ENCODE results near the gene AIMP2. TPM values are rescaled to one million over a fixed set of nuclear protein-coding genes. Genes with fewer than 3 reads are reported as not detected.

AIMP2 gene
- polyA plus RNA-seq, 1 donor: 24.7 TPM

DNA sequence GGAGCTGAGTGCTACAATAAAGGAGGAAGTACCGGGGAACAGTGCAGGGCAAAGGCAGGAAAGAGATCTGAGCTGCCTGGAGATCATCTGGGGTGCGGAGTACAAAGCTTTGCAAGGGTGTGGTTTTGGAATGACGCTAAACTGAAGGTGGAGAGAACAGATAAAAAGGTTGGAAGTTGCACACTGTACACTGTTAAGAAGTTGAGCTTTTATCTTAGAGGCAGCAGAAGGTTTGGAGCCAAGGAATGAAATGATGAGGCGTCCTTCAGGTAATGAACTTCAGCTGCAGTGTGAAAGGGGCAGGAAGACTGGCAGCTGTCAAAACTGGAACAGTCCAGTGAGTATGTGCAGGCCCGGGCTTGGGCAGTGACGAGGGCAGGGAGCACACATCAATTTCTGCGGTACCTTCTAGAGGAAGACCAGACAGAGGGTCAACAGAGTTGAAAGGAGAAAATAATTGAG lies 14.9 kb downstream of the AIMP2 start:
- no peaks in the 10 kb centered on the region for H3K4me1 ChIP-seq (ENCODE audit: control insufficient read depth, insufficient read depth, low read length)
- H3K9me3 ChIP-seq (ENCODE audit: control insufficient read depth, low read depth, low read length): no peaks in the 10 kb centered on the region
- H3K27ac ChIP-seq (ENCODE audit: low read length): no peak overlapping the region
- H3K36me3 ChIP-seq (ENCODE audit: control insufficient read depth, insufficient read depth, low read length): peaks cover 84% of the 10 kb centered on the region
- peak; percentile 16 to 32 for DNase-seq
- no peaks in the 10 kb centered on the region for H3K27me3 ChIP-seq (ENCODE audit: control insufficient read depth, insufficient read depth, low read length)
- WGBS (ENCODE audit: insufficient coverage, low lambda C conversion rate): no CpG with 5 or more reads among the region's 7 CpGs
- H3K4me3 ChIP-seq (ENCODE audit: low read length): no peak overlapping the region

- Histone ChIP-seq H3K4me1 (ENCODE audit: control insufficient read depth, insufficient read depth, low read length) (no peaks in the 10 kb centered on the region), H3K36me3 (ENCODE audit: control insufficient read depth, insufficient read depth, low read length) (peaks cover 85% of the 10 kb centered on the region), H3K9me3 (ENCODE audit: control insufficient read depth, low read depth, low read length) (no peaks in the 10 kb centered on the region), H3K27ac (ENCODE audit: low read length) (no peak overlapping the region), H3K4me3 (ENCODE audit: low read length) (no peak overlapping the region), H3K27me3 (ENCODE audit: control insufficient read depth, insufficient read depth, low read length) (no peaks in the 10 kb centered on the region)
- peak; percentile 12 to 29 for DNase-seq
- 93% methylated on average over 2 of the region's 22 CpGs for WGBS (ENCODE audit: insufficient coverage, low lambda C conversion rate)
Observed at GRCh38 chr7:6026011-6026819, 17.1 kb downstream of the AIMP2 start.

- H3K27ac ChIP-seq (ENCODE audit: low read length): no peak overlapping the region
- WGBS (ENCODE audit: insufficient coverage, low lambda C conversion rate): 100% methylated on average over 3 of the region's 12 CpGs
- no peaks in the 10 kb centered on the region for H3K4me1 ChIP-seq (ENCODE audit: control insufficient read depth, insufficient read depth, low read length)
- H3K4me3 ChIP-seq (ENCODE audit: low read length): no peak overlapping the region
- no peaks in the 10 kb centered on the region for H3K9me3 ChIP-seq (ENCODE audit: control insufficient read depth, low read depth, low read length)
- no peaks in the 10 kb centered on the region for H3K27me3 ChIP-seq (ENCODE audit: control insufficient read depth, insufficient read depth, low read length)
- DNase-seq: no peak
- H3K36me3 ChIP-seq (ENCODE audit: control insufficient read depth, insufficient read depth, low read length): peaks cover 83% of the 10 kb centered on the region
Observed at GRCh38 chr7:6026820-6027311, 17.8 kb downstream of the AIMP2 start.

DNA sequence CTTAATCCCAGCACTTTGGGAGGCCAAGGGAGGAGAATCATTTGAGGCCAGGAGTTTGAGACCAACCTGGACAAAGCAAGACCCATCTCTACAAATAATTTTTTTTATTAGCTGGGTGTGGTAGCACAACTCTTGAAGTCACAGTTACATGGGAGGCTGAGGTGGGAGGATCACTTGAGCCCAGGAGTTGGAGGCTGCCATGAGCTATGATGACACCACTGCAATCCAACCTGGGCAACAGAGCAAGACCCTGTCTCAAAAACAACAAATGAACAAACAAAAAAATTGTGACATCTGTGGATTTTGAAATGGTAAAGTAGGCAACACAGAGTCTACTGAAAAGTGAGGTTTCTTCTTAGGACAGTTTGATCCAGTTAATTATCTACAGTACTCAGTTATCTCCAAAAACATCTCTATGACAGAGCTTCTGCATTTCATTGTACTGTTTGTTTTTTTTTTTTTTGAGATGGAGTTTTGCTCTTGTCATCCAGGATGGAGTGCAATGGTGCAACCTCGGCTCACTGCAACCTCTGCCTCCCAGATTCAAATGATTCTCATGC lies 18.8 kb downstream of the AIMP2 start:
- peaks cover 81% of the 10 kb centered on the region for H3K36me3 ChIP-seq (ENCODE audit: control insufficient read depth, insufficient read depth, low read length)
- no peak overlapping the region for H3K27ac ChIP-seq (ENCODE audit: low read length)
- WGBS (ENCODE audit: insufficient coverage, low lambda C conversion rate): no CpG with 5 or more reads among the region's 1 CpG

GRCh38 chr7:6028563-6028962 lies 19.5 kb downstream of the AIMP2 start:
- Histone ChIP-seq H3K36me3 (ENCODE audit: control insufficient read depth, insufficient read depth, low read length) (peaks cover 76% of the 10 kb centered on the region), H3K27ac (ENCODE audit: low read length) (no peak overlapping the region)
- WGBS (ENCODE audit: insufficient coverage, low lambda C conversion rate): 100% methylated on average over 1 of the region's 5 CpGs

More for the DNA sequence above, 18.8 kb downstream of the AIMP2 start:
- Histone ChIP-seq H3K9me3 (ENCODE audit: control insufficient read depth, low read depth, low read length) (no peaks in the 10 kb centered on the region), H3K27me3 (ENCODE audit: control insufficient read depth, insufficient read depth, low read length) (no peaks in the 10 kb centered on the region), H3K4me1 (ENCODE audit: control insufficient read depth, insufficient read depth, low read length) (no peaks in the 10 kb centered on the region), H3K4me3 (ENCODE audit: low read length) (no peak overlapping the region)
- DNase-seq: no peak

DNA sequence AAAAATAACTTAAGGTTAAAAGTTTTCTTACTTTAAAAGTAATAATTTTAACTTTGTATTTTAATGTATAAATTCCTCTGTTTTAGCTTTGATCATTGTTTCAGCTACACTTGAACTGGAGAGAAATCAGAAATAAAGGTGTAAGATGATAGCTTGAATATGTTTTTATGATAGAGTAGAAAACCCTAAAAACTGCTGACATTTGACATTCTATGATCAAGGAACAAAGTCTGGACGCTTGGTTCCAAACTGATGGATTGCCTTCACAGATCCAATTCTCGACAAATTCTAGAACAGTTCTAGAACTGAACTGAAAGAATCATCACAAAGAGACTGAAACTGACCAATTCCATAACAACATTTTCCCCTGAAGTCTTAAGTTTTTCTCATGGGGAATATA lies 21.9 kb downstream of the AIMP2 start, which contains the start of gene ANKRD61:
Gene ANKRD61, plus strand, starts transcription at position 389 of the 400 bp plus-strand sequence. Its CDS starts 0 bp downstream, at position 389.
- H3K27ac ChIP-seq (ENCODE audit: low read length): no peak within 1 kb of the TSS

More at GRCh38 chr7:6028563-6028962, 19.5 kb downstream of the AIMP2 start:
- Histone ChIP-seq H3K4me1 (ENCODE audit: control insufficient read depth, insufficient read depth, low read length) (no peaks in the 10 kb centered on the region), H3K27me3 (ENCODE audit: control insufficient read depth, insufficient read depth, low read length) (no peaks in the 10 kb centered on the region), H3K4me3 (ENCODE audit: low read length) (no peak overlapping the region), H3K9me3 (ENCODE audit: control insufficient read depth, low read depth, low read length) (no peaks in the 10 kb centered on the region)
- no peak for DNase-seq

DNA sequence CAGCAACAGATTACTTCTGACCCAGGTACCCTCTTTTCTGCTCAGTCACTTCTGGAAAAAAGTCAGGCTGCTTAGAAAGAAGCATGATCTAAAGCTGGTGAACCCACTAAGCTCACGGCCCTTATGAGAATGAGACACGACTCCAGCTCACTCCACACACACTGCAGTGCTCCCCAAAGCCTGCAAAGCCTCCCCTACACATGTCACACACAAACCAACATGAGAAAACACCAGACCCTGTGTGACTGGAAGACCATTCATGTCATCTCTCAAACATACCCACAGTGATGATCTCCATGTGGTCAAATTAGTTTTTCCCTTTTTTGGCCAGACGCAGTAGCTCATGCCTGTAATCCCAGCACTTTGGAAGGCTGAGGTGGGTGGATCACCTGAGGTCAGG lies 22.5 kb downstream of the AIMP2 start:
- no peaks in the 10 kb centered on the region for H3K27me3 ChIP-seq (ENCODE audit: control insufficient read depth, insufficient read depth, low read length)
- no peak overlapping the region for H3K4me3 ChIP-seq (ENCODE audit: low read length)
- no peak for DNase-seq
- H3K27ac ChIP-seq (ENCODE audit: low read length): no peak overlapping the region
- WGBS (ENCODE audit: insufficient coverage, low lambda C conversion rate): no CpG with 5 or more reads among the region's 3 CpGs
- no peaks in the 10 kb centered on the region for H3K9me3 ChIP-seq (ENCODE audit: control insufficient read depth, low read depth, low read length)
- H3K36me3 ChIP-seq (ENCODE audit: control insufficient read depth, insufficient read depth, low read length): peaks cover 72% of the 10 kb centered on the region
- H3K4me1 ChIP-seq (ENCODE audit: control insufficient read depth, insufficient read depth, low read length): no peaks in the 10 kb centered on the region

More for the DNA sequence above, 21.9 kb downstream of the AIMP2 start, which contains the start of gene ANKRD61:
- H3K27me3 ChIP-seq (ENCODE audit: control insufficient read depth, insufficient read depth, low read length): no peaks in the 10 kb centered on the region
- H3K36me3 ChIP-seq (ENCODE audit: control insufficient read depth, insufficient read depth, low read length): peaks cover 74% of the 10 kb centered on the region
- H3K4me3 ChIP-seq (ENCODE audit: low read length): no peak within 1 kb of the TSS
- H3K9me3 ChIP-seq (ENCODE audit: control insufficient read depth, low read depth, low read length): no peaks in the 10 kb centered on the region
- H3K4me1 ChIP-seq (ENCODE audit: control insufficient read depth, insufficient read depth, low read length): no peaks in the 10 kb centered on the region
- no peak for DNase-seq
- WGBS (ENCODE audit: insufficient coverage, low lambda C conversion rate): 100% methylated on average over 1 of the region's 2 CpGs

DNA sequence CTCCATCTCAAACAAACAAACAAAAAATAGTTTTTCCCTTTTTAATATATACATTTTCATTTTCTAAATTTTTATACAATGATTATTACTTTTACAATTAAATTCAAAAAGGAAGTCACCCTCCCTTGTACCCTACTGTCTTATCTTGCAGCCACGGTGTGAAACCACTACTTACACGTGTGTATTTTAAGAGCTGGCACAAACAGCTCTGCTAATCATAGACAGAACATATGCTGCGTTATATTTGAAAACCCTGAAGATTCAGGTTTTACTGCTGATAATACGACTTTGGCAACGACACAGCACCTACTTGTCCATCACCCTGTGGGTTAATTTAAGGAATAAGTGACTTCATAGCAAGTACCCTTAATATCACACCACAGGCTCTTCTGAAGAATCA lies 23.1 kb downstream of the AIMP2 start:
- Histone ChIP-seq H3K27ac (ENCODE audit: low read length) (no peak overlapping the region), H3K9me3 (ENCODE audit: control insufficient read depth, low read depth, low read length) (no peaks in the 10 kb centered on the region), H3K4me3 (ENCODE audit: low read length) (no peak overlapping the region), H3K27me3 (ENCODE audit: control insufficient read depth, insufficient read depth, low read length) (no peaks in the 10 kb centered on the region), H3K36me3 (ENCODE audit: control insufficient read depth, insufficient read depth, low read length) (peaks cover 72% of the 10 kb centered on the region), H3K4me1 (ENCODE audit: control insufficient read depth, insufficient read depth, low read length) (no peaks in the 10 kb centered on the region)
- DNase-seq: no peak
- WGBS (ENCODE audit: insufficient coverage, low lambda C conversion rate): 95% methylated on average over 3 of the region's 5 CpGs

DNA sequence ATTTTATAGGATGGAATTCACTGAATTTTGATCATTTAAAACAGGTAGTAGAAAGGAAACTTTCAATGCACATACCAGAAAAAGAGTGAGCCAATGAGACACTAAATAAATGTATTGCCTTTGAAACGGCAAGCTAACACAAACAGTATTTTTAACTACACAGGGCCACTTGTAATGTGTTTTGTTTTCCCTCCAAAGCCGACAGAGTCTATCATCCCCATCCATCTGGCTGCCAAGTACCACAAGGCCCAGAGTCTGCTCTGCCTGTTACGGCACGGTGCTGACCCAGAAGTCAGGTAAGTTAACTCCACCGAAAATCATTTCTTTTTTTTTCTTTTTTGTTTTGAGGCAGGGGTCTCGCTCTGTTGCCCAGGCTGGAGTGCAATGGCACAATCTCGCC lies 23.6 kb downstream of the AIMP2 start:
- peaks cover 71% of the 10 kb centered on the region for H3K36me3 ChIP-seq (ENCODE audit: control insufficient read depth, insufficient read depth, low read length)

GRCh38 chr7:6035165-6035564 lies 26.1 kb downstream of the AIMP2 start:
- H3K36me3 ChIP-seq (ENCODE audit: control insufficient read depth, insufficient read depth, low read length): peaks cover 70% of the 10 kb centered on the region

More for the DNA sequence above, 23.6 kb downstream of the AIMP2 start:
- Histone ChIP-seq H3K27ac (ENCODE audit: low read length) (no peak overlapping the region), H3K9me3 (ENCODE audit: control insufficient read depth, low read depth, low read length) (no peaks in the 10 kb centered on the region), H3K27me3 (ENCODE audit: control insufficient read depth, insufficient read depth, low read length) (no peaks in the 10 kb centered on the region), H3K4me1 (ENCODE audit: control insufficient read depth, insufficient read depth, low read length) (no peaks in the 10 kb centered on the region), H3K4me3 (ENCODE audit: low read length) (no peak overlapping the region)
- no peak for DNase-seq
- WGBS (ENCODE audit: insufficient coverage, low lambda C conversion rate): 100% methylated on average over 1 of the region's 7 CpGs

More at GRCh38 chr7:6035165-6035564, 26.1 kb downstream of the AIMP2 start:
- Histone ChIP-seq H3K4me1 (ENCODE audit: control insufficient read depth, insufficient read depth, low read length) (no peaks in the 10 kb centered on the region), H3K4me3 (ENCODE audit: low read length) (no peak overlapping the region), H3K9me3 (ENCODE audit: control insufficient read depth, low read depth, low read length) (no peaks in the 10 kb centered on the region), H3K27ac (ENCODE audit: low read length) (no peak overlapping the region), H3K27me3 (ENCODE audit: control insufficient read depth, insufficient read depth, low read length) (no peaks in the 10 kb centered on the region)
- no peak for DNase-seq
- WGBS (ENCODE audit: insufficient coverage, low lambda C conversion rate): no CpG with 5 or more reads among the region's 10 CpGs
